ENCODE results near the gene STK39.

DNA sequence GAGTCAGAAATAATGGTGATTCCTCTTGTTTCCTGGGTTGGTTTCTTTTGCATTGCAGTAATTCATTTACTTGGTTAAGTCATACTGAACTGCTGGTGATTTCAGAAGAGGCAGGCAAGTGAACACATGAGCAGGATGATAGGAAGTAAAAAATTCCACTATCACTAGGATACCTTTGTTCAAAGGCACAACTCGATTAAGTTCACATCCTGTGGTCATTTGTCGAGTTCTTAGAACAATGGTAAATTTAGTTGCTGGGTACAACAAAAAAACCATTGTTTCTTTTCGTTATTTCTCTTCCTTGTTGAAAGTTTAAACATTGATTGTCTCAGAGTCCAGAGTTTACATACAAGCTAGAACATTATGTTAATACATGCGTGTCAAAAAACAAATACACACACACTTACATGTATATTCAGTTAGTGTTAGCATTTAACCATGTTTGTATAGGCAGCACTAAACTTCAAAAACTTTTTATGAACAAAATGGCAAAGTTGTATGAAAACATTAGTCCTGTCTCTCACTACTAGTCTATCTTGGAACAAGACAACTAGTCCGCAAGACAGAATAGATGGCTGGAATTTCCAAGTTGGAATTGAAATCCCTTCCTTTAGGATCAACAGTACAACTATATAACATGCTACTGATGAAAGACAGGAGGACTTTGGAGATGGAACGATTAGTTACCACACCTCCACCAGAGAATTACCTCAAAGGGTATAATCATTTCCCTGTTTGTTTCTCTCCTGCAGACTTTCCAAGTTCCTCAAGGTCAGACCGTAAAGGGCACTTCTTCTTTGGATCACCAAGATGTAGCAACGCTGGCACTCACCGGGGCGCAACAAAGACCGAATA lies 26.2 kb downstream of the STK39 start:
- TF ChIP-seq EZH2 (IDR thresholded peaks at IDR 0.05; ENCODE audit: insufficient read depth, poor library complexity, severe bottlenecking), result no peak
- TF ChIP-seq EZH2phosphoT487 (IDR thresholded peaks at IDR 0.05; ENCODE audit: insufficient read depth, low read depth), result no peak

All from GM23248 (cell line).